ENCODE data around the gene YAF2. TPM values are rescaled to one million over a fixed set of nuclear protein-coding genes. Genes with fewer than 3 reads are reported as not detected.

Gene YAF2
- total and polyA plus RNA-seq, 2 experiments from 2014 or later = 26.9 to 39.3 TPM

- no peak for DNase-seq (ENCODE audit: low read depth in 1 of 2, low spot score in 1 of 2)
- peak overlapping the region; percentile 50 for H3K4me3 ChIP-seq
- H3K4me1 ChIP-seq (ENCODE audit: low read depth) = peaks cover 20% of the 10 kb centered on the region
- no peaks in the 10 kb centered on the region for H3K27me3 ChIP-seq
- no peaks in the 10 kb centered on the region for H3K9me3 ChIP-seq (ENCODE audit: low read depth)
- TF ChIP-seq, protein P1, sequence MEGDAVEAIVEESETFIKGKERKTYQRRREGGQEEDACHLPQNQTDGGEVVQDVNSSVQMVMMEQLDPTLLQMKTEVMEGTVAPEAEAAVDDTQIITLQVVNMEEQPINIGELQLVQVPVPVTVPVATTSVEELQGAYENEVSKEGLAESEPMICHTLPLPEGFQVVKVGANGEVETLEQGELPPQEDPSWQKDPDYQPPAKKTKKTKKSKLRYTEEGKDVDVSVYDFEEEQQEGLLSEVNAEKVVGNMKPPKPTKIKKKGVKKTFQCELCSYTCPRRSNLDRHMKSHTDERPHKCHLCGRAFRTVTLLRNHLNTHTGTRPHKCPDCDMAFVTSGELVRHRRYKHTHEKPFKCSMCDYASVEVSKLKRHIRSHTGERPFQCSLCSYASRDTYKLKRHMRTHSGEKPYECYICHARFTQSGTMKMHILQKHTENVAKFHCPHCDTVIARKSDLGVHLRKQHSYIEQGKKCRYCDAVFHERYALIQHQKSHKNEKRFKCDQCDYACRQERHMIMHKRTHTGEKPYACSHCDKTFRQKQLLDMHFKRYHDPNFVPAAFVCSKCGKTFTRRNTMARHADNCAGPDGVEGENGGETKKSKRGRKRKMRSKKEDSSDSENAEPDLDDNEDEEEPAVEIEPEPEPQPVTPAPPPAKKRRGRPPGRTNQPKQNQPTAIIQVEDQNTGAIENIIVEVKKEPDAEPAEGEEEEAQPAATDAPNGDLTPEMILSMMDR (IDR thresholded peaks at IDR 0.05; ENCODE audit: low read depth, low read length) = no peak
- H3K36me3 ChIP-seq = no peaks in the 10 kb centered on the region
- peak overlapping the region; percentile 82 for H3K27ac ChIP-seq
Measured at GRCh38 chr12:42145197-42145549, 92.9 kb downstream of the YAF2 start.

- peak within 1 kb of the TSS; percentile 50 for H3K4me3 ChIP-seq
- H3K27ac ChIP-seq = peak within 1 kb of the TSS; percentile 82
- peak; percentile 95 to 98 for DNase-seq (ENCODE audit: low read depth in 1 of 2, low spot score in 1 of 2)
- H3K36me3 ChIP-seq = no peaks in the 10 kb centered on the region
- H3K4me1 ChIP-seq (ENCODE audit: low read depth) = peaks cover 20% of the 10 kb centered on the region
- H3K27me3 ChIP-seq = no peaks in the 10 kb centered on the region
- no peaks in the 10 kb centered on the region for H3K9me3 ChIP-seq (ENCODE audit: low read depth)
- TF ChIP-seq, protein P1 (IDR thresholded peaks at IDR 0.05; ENCODE audit: low read depth, low read length) = no peak
Measured at GRCh38 chr12:42144408-42145196, 93.4 kb downstream of the YAF2 start, which contains the start of gene GXYLT1. GXYLT1 (minus strand) TSS chr12:42144874; CDS start chr12:42144646, 228 bp downstream.

- no peaks in the 10 kb centered on the region for H3K36me3 ChIP-seq
- no peaks in the 10 kb centered on the region for H3K9me3 ChIP-seq (ENCODE audit: low read depth)
- peak overlapping the region; percentile 50 for H3K4me3 ChIP-seq
- peaks cover 20% of the 10 kb centered on the region for H3K4me1 ChIP-seq (ENCODE audit: low read depth)
- peak overlapping the region; percentile 82 for H3K27ac ChIP-seq
- H3K27me3 ChIP-seq = no peaks in the 10 kb centered on the region
- TF ChIP-seq, protein P1 (IDR thresholded peaks at IDR 0.05; ENCODE audit: low read depth, low read length) = no peak
- no peak for DNase-seq (ENCODE audit: low read depth in 1 of 2, low spot score in 1 of 2)
Measured at GRCh38 chr12:42144158-42144407, 94.0 kb downstream of the YAF2 start.

DNA sequence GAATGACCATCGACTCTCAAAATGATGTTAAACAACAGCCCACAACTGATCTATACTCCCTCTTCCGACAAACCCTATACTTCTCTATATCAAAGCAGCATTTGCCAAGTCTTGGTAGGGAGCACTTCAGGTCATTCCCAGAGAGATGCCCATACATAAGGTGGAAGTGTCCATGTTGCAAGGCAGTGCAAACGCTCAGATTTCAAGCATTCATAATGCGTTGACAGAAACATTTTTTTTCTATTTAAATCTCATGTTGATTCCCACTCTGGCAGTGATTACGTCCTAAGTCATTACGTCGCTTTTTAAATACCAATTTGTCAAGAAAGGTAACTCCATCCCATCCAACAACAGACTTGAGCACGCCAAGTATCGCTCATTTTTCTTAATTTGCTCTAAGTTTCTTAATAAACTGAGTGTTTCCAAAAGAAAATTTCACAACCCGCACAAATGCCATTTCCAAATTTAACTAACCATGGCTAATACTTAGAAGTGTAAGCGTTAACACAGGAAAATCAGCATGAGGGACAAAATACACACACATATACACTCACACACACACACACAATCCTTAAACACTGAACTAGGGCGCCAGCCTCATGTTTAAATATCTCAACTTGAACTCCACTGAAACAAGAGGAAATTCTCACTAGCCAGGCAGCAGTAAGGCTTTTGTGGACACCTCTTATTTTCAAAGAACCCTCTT, 94.4 kb downstream of the YAF2 start:
- H3K4me1 ChIP-seq (ENCODE audit: low read depth) = peaks cover 20% of the 10 kb centered on the region
- peak overlapping the region; percentile 50 for H3K4me3 ChIP-seq
- H3K36me3 ChIP-seq = no peaks in the 10 kb centered on the region
- peak; percentile 16 to 42 for DNase-seq (ENCODE audit: low read depth in 1 of 2, low spot score in 1 of 2)
- TF ChIP-seq, protein P1 (IDR thresholded peaks at IDR 0.05; ENCODE audit: low read depth, low read length) = no peak
- no peaks in the 10 kb centered on the region for H3K27me3 ChIP-seq
- peak overlapping the region; percentile 82 for H3K27ac ChIP-seq
- H3K9me3 ChIP-seq (ENCODE audit: low read depth) = no peaks in the 10 kb centered on the region

GRCh38 chr12:42141981-42142606, 96.0 kb downstream of the YAF2 start:
- Histone ChIP-seq H3K27me3 (no peaks in the 10 kb centered on the region), H3K27ac (no peak overlapping the region), H3K36me3 (no peaks in the 10 kb centered on the region), H3K4me3 (no peak overlapping the region), H3K4me1 (ENCODE audit: low read depth) (peaks cover 20% of the 10 kb centered on the region), H3K9me3 (ENCODE audit: low read depth) (no peaks in the 10 kb centered on the region)
- no peak for DNase-seq (ENCODE audit: low read depth in 1 of 2, low spot score in 1 of 2)
- TF ChIP-seq, protein P1 (IDR thresholded peaks at IDR 0.05; ENCODE audit: low read depth, low read length) = no peak

Data from cardiac muscle cell (in vitro differentiated cells and primary cell).